Tibial artery (tissue), 4 donors: ENCODE measurements around the gene ASAP2.

Experiments used
- DNase-seq, 2 donors: peaks; one replicate each; pipeline ENCODE4 v3.0.0-alpha.2; 2019
- H3K27ac ChIP-seq, 2 donors: fragments of 200-600 bp; sonication (generic) in 1 of 2; 1 replicate in 1 of 2; 2 replicates in 1 of 2; pipeline ENCODE4 v1.5.1; 2018 to 2019; ENCODE audit warnings: mild to moderate bottlenecking in 1 of 2
- H3K27me3 ChIP-seq, 2 donors: fragments of 200-600 bp; sonication (generic) in 1 of 2; one replicate each; pipeline versions ENCODE4 v1.5.1 to v1.6.0; 2016 to 2019
- H3K36me3 ChIP-seq, 3 donors: fragments of 200-600 bp; sonication (generic) in 2 of 3; one replicate each; pipeline ENCODE4 v1.5.1; 2016 to 2019; ENCODE audit warnings: mild to moderate bottlenecking in 2 of 3
- H3K4me1 ChIP-seq, 4 donors: fragments of 200-600 bp; sonication (generic) in 2 of 4; 1 replicate in 3 of 4; 2 replicates in 1 of 4; pipeline ENCODE4 v1.5.1; 2016 to 2019
- H3K4me3 ChIP-seq, 2 donors: fragments of 200-600 bp; sonication (generic) in 1 of 2; 1 replicate in 1 of 2; 2 replicates in 1 of 2; pipeline ENCODE4 v1.5.1; 2018 to 2019; ENCODE audit warnings: mild to moderate bottlenecking in 2 of 2
- H3K9me3 ChIP-seq, 3 donors: fragments of 200-600 bp; sonication (generic) in 1 of 3; one replicate each; pipeline ENCODE4 v1.5.1; 2016 to 2019
- CTCF ChIP-seq, 2 experiments: fragments of 200-600 bp in 1 of 2; fragments of 450-650 bp in 1 of 2; IDR thresholded peaks; one replicate each; pipeline ENCODE4 v1.5.1; 2017 to 2019; ENCODE audit warnings: antibody characterized with exemption in 2 of 2, mild to moderate bottlenecking in 1 of 2, moderate library complexity in 1 of 2
- intact Hi-C: fragments of 100-400 bp; cut with DNase I; formaldehyde crosslinking; loops from one replicate; pipeline ENCODE4 v1.15.0; 2023; ENCODE audit warnings: low total_unique reads

Gene ASAP2

DNA sequence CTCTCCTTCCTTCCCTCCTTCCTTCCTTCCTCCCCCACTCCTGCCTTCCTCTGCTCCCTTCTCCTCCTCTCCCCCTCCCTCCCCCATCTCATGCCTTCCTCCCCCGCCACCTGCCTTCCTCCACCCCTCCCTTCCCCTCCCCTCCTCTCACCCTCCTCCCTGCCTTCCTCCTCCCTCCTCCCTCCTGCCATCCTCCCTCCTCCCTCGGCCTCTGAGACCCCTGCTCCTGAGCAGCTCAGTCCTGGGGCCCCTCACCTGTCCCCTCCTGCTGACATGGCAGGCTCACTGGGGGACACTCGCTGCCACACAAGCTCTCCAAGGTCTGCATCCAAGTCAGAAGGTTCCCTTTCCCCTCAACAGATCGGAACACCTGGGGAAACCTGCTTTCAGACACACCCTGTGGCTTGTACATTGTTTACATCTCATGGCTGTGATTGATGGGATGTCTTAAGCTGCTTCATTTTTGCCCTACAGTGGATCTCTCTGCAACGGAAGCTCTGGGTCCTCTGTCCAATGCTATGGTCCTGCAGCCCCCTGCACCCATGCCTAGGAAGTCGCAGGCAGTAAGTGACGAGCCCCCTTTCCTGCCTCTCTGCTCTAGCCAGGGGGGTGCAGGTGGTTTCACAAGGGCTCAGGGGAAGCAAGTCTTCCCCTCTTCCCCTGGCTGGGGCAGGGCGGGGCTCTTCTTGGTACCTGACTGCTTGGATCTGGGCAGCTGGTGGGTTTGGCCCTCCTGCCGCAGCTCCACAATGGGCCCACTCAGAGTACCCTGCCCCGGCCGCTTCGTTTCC, 193.9 kb downstream of the ASAP2 start:
- no peak for TF ChIP-seq CTCF (IDR thresholded peaks at IDR 0.05)
- Histone ChIP-seq H3K27ac (no peak overlapping the region), H3K27me3 (no peaks in the 10 kb centered on the region), H3K4me1 (no peaks in the 10 kb centered on the region), H3K36me3 (peaks cover 23 to 62% (median 52%) of the 10 kb centered on the region in 3 donors), H3K4me3 (no peak overlapping the region), H3K9me3 (no peaks in the 10 kb centered on the region)
- intact Hi-C loops = no loop called here
- DNase-seq = peak in 1 of 2 donors; percentile 45

DNA sequence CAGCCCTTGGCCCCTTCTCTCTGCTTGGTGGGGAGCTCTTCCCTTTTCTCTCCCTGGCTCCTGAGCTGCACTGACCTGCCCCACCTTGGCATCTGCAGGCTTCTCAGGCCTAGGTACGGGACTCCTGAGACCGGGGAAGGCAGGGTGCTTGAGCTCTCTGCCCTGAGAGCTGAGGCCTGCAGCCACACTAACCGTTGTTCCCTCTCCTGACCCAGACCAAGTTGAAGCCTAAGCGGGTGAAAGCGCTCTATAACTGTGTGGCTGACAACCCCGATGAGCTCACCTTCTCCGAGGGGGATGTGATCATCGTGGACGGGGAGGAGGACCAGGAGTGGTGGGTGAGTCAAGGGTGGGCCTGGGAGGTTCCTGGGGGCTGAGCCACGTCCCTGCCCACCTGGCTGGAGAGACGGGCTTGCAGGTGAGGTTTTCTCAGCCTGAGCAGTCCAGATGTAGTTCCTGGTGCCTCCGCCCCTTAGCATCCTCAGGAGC, 194.5 kb downstream of the ASAP2 start:
- Histone ChIP-seq H3K27me3 (no peaks in the 10 kb centered on the region), H3K4me1 (no peaks in the 10 kb centered on the region), H3K9me3 (no peaks in the 10 kb centered on the region), H3K27ac (no peak overlapping the region), H3K4me3 (no peak overlapping the region), H3K36me3 (peaks cover 21 to 58% (median 47%) of the 10 kb centered on the region in 3 donors)
- no peak for TF ChIP-seq CTCF (IDR thresholded peaks at IDR 0.05)
- intact Hi-C loops = no loop called here
- DNase-seq = peak in 1 of 2 donors; percentile 46

DNA sequence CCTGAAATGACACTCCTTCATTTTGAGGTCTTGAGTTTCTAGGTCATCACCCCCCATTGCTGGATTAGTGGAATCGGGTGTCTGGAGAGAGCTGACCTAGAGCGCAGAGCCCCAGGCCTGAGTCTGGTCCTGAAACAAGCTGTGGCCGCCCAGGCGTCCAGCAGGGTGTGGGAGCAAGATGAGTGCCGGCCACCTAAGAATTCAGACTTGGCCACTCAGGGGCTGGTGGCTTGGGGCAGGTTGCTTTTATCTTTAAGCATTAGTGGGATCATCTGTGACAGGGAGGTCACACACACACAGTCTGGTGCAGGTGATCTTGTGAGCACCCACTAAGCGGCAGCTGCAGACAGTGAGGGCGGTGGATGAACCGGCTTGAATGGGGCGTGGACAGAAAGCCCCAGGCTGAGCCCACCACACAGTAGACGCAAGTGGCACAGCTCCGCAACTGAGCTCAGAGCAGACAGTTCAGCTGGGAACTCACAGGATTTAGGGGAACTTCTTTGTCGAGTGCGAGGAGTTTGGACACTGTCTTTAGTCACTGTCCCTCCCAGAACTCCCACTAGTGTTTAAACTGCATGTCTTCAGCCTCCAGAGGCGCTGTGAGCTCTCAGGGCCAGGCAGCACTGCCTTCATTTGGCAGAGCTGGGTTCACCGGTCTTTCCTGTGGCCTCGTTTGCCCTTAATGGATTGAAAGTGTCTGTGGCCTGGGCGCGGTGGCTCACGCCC, 195.2 kb downstream of the ASAP2 start:
- no peaks in the 10 kb centered on the region for H3K9me3 ChIP-seq
- H3K27ac ChIP-seq = no peak overlapping the region
- no peak for TF ChIP-seq CTCF (IDR thresholded peaks at IDR 0.05)
- intact Hi-C loops = no loop called here
- H3K4me1 ChIP-seq = no peaks in the 10 kb centered on the region
- peaks cover 15 to 56% (median 40%) of the 10 kb centered on the region in 3 donors for H3K36me3 ChIP-seq
- no peaks in the 10 kb centered on the region for H3K27me3 ChIP-seq
- no peak overlapping the region for H3K4me3 ChIP-seq
- DNase-seq = no peak

- Histone ChIP-seq H3K4me3 (no peak overlapping the region), H3K36me3 (peaks cover 15 to 61% (median 44%) of the 10 kb centered on the region in 3 donors), H3K27me3 (no peaks in the 10 kb centered on the region), H3K27ac (no peak overlapping the region), H3K4me1 (peaks cover 0 to 16% (median 0%) of the 10 kb centered on the region in 4 donors), H3K9me3 (no peaks in the 10 kb centered on the region)
- DNase-seq = no peak
- TF ChIP-seq CTCF (IDR thresholded peaks at IDR 0.05) = no peak
- intact Hi-C loops = no loop called here
These were observed 197.3 kb downstream of the ASAP2 start for GRCh38 chr2:9403924-9404323.

GRCh38 chr2:9404451-9404850, 197.8 kb downstream of the ASAP2 start:
- intact Hi-C loops = no loop called here
- Histone ChIP-seq H3K36me3 (peaks cover 15 to 56% (median 44%) of the 10 kb centered on the region in 3 donors), H3K27me3 (no peaks in the 10 kb centered on the region), H3K4me3 (no peak overlapping the region), H3K4me1 (peaks cover 0 to 16% (median 0%) of the 10 kb centered on the region in 4 donors), H3K27ac (no peak overlapping the region), H3K9me3 (no peaks in the 10 kb centered on the region)
- no peak for TF ChIP-seq CTCF (IDR thresholded peaks at IDR 0.05)
- no peak for DNase-seq
